Neural cell (in vitro differentiated cells): ENCODE data around the gene RNF157. TPM values are rescaled to one million over a fixed set of nuclear protein-coding genes. Genes with fewer than 3 reads are reported as not detected.
A peak's percentile ranks its signal among the peaks of the same experiment; 100 is the strongest.

Source experiments
- H2AFZ ChIP-seq: fragments of 200-600, 300-800 bp; sonication (generic), shearing (Covaris generic); 2 replicates; pipeline ENCODE4 v1.6.0; 2014; ENCODE audit warnings: low read depth, mild to moderate bottlenecking, antibody characterized with exemption, low read length, moderate library complexity
- H3F3A ChIP-seq: fragments of 200-600 bp; shearing (Covaris generic); 2 replicates; pipeline ENCODE4 v1.6.1; 2016; ENCODE audit warnings: mild to moderate bottlenecking, moderate library complexity, mixed read lengths, antibody characterized with exemption, low read length; ENCODE audit not compliant: insufficient read depth, poor library complexity, severe bottlenecking
- H3K27ac ChIP-seq: fragments of 200-600, 300-800 bp; sonication (generic), shearing (Covaris generic); 2 replicates; pipeline ENCODE4 v1.5.1; 2014; ENCODE audit warnings: mild to moderate bottlenecking, low read length, moderate library complexity
- H3K27me3 ChIP-seq: fragments of 300-800, 200-600 bp; sonication (generic), shearing (Covaris generic); 2 replicates; pipeline ENCODE4 v1.6.0; 2014; ENCODE audit warnings: mild to moderate bottlenecking, low read depth, low read length, moderate library complexity; ENCODE audit not compliant: insufficient read depth
- H3K36me3 ChIP-seq: fragments of 300-800, 200-600 bp; sonication (generic), shearing (Covaris generic); 2 replicates; pipeline ENCODE4 v1.5.1; 2014; ENCODE audit warnings: mild to moderate bottlenecking, antibody characterized with exemption, low read length, moderate library complexity; ENCODE audit not compliant: insufficient read depth
- H3K4me2 ChIP-seq: fragments of 300-800, 200-600 bp; sonication (generic), shearing (Covaris generic); 2 replicates; pipeline ENCODE4 v1.6.0; 2014; ENCODE audit warnings: mild to moderate bottlenecking, low read length
- H3K4me3 ChIP-seq: fragments of 300-800, 200-600 bp; sonication (generic), shearing (Covaris generic); 2 replicates; pipeline ENCODE4 v1.5.1; 2014; ENCODE audit warnings: mild to moderate bottlenecking, low read length, moderate library complexity
- H3K79me2 ChIP-seq: fragments of 200-600 bp; shearing (Covaris generic); replicated peaks from 2 replicates; pipeline ENCODE4 v1.6.0; 2014; ENCODE audit warnings: mild to moderate bottlenecking, low read length, moderate library complexity; ENCODE audit not compliant: insufficient read depth
- H3K9ac ChIP-seq: fragments of 300-800, 200-600 bp; sonication (generic), shearing (Covaris generic); 2 replicates; pipeline ENCODE4 v1.6.1; 2016; ENCODE audit warnings: mild to moderate bottlenecking, low read length, mixed read lengths
- H3K9me2 ChIP-seq: fragments of 200-600 bp; shearing (Covaris generic); 2 replicates; pipeline ENCODE4 v1.6.1; 2016; ENCODE audit warnings: mild to moderate bottlenecking, low read length, mixed read lengths; ENCODE audit not compliant: insufficient read depth
- H3K9me3 ChIP-seq: fragments of 200-600, 300-800 bp; sonication (generic), shearing (Covaris generic); 2 replicates; pipeline ENCODE4 v1.6.1; 2016; ENCODE audit warnings: mild to moderate bottlenecking, mixed run types, low read length, moderate library complexity, mixed read lengths
- H4K20me1 ChIP-seq: fragments of 200-600 bp; shearing (Covaris generic); 2 replicates; pipeline ENCODE4 v1.6.1; 2016; ENCODE audit warnings: mild to moderate bottlenecking, mixed run types; ENCODE audit not compliant: insufficient read depth
- CTCF ChIP-seq: fragments of 450-650 bp; IDR thresholded peaks from 2 replicates; pipeline ENCODE4 v1.5.1; 2014; ENCODE audit warnings: antibody characterized with exemption, mild to moderate bottlenecking, moderate library complexity; ENCODE audit not compliant: poor library complexity, severe bottlenecking
- EP300 ChIP-seq: fragments of 450-650 bp; conservative IDR thresholded peaks from 2 replicates; pipeline ENCODE4 v1.6.1; 2014; ENCODE audit warnings: antibody characterized with exemption, mild to moderate bottlenecking, moderate library complexity; ENCODE audit not compliant: poor library complexity, severe bottlenecking
- EZH2 ChIP-seq: fragments of 200-600, 300-800 bp; shearing (Covaris generic), sonication (generic); IDR thresholded peaks from 2 replicates; pipeline ENCODE4 v1.6.1; 2014; ENCODE audit warnings: antibody characterized with exemption, low read length, borderline replicate concordance, mild to moderate bottlenecking; ENCODE audit not compliant: insufficient read depth, poor library complexity, severe bottlenecking
- MXI1 ChIP-seq: fragments of 450-650 bp; conservative IDR thresholded peaks from 2 replicates; pipeline ENCODE4 v1.6.1; 2014; ENCODE audit warnings: antibody characterized with exemption, mild to moderate bottlenecking; ENCODE audit not compliant: poor library complexity, severe bottlenecking
- POLR2AphosphoS5 ChIP-seq: IDR thresholded peaks from 2 replicates; pipeline ENCODE4 v1.6.1; 2012
- RAD21 ChIP-seq: fragments of 450-650 bp; conservative IDR thresholded peaks from 2 replicates; pipeline ENCODE4 v1.6.1; 2014; ENCODE audit warnings: antibody characterized with exemption, mild to moderate bottlenecking, moderate library complexity
- REST ChIP-seq: IDR thresholded peaks from 2 replicates; pipeline ENCODE4 v1.6.1; 2012; ENCODE audit warnings: borderline replicate concordance
- SMC3 ChIP-seq: fragments of 450-650 bp; conservative IDR thresholded peaks from 2 replicates; pipeline ENCODE4 v1.6.1; 2014; ENCODE audit warnings: antibody characterized with exemption, mild to moderate bottlenecking, moderate library complexity; ENCODE audit not compliant: poor library complexity
- TAF1 ChIP-seq: IDR thresholded peaks from 2 replicates; pipeline ENCODE4 v1.6.1; 2012; ENCODE audit warnings: low read depth
- polyA plus RNA-seq: library from polyadenylated mRNA; depleted of rRNA; stranded (reverse); fragments of >200 nt; gene quantifications from 2 replicates; pipeline ENCODE4 v1.2.3, GENCODE V29; 2014

The RNF157 gene
- polyA plus RNA-seq, 1 donor from 2014 or later = 15.9 TPM

GRCh38 chr17:76102944-76103273 is 137.4 kb downstream of the RNF157 start:
- Histone ChIP-seq H3K4me3 (peak overlapping the region; percentile 89), H3K27me3 (no peaks in the 10 kb centered on the region), H3K27ac (peak overlapping the region; percentile 97), H3K36me3 (peaks cover 5% of the 10 kb centered on the region), H4K20me1 (no peaks in the 10 kb centered on the region), H3K9me3 (no peaks in the 10 kb centered on the region), H3K9me2 (no peaks in the 10 kb centered on the region), H2AFZ (peak overlapping the region; percentile 85), H3K9ac (peak overlapping the region; percentile 94), H3K79me2 (peaks cover 18% of the 10 kb centered on the region), H3K4me2 (peak overlapping the region; percentile 100), H3F3A (peaks cover 3% of the 10 kb centered on the region)
- TF ChIP-seq POLR2AphosphoS5 (no peak), CTCF (no peak), SMC3 (no peak), EP300 (no peak), RAD21 (no peak), TAF1 (no peak), REST (no peak), MXI1 (no peak), EZH2 (no peak)

- TF ChIP-seq POLR2AphosphoS5 = no peak
- TF ChIP-seq MXI1 = no peak
- no peak for TF ChIP-seq REST
- H3K9ac ChIP-seq = no peak overlapping the region
- H2AFZ ChIP-seq = no peak overlapping the region
- peaks cover 5% of the 10 kb centered on the region for H3K36me3 ChIP-seq
- peaks cover 13% of the 10 kb centered on the region for H3K79me2 ChIP-seq
- no peaks in the 10 kb centered on the region for H3K9me3 ChIP-seq
- H3F3A ChIP-seq = peaks cover under 1% of the 10 kb centered on the region
- H3K4me3 ChIP-seq = no peak overlapping the region
- H3K4me2 ChIP-seq = no peak overlapping the region
- no peaks in the 10 kb centered on the region for H4K20me1 ChIP-seq
- no peaks in the 10 kb centered on the region for H3K27me3 ChIP-seq
- no peaks in the 10 kb centered on the region for H3K9me2 ChIP-seq
- H3K27ac ChIP-seq = no peak overlapping the region
These were observed 142.5 kb downstream of the RNF157 start for GRCh38 chr17:76097716-76098295.
